Subcutaneous abdominal adipose tissue (tissue), 5 donors: ENCODE data around the gene CDH19.

Experiments
- H3K27ac ChIP-seq: one replicate; pipeline ENCODE4 v1.7.0; 2013; ENCODE audit warnings: low read depth, mild to moderate bottlenecking, inconsistent platforms, low read length, moderate library complexity
- H3K27me3 ChIP-seq, 5 donors: one replicate each; pipeline ENCODE4 v1.7.0; 2013; ENCODE audit warnings: low read length in 5 of 5, inconsistent platforms in 1 of 5; ENCODE audit not compliant: control insufficient read depth in 5 of 5, insufficient read depth in 4 of 5
- H3K36me3 ChIP-seq, 5 donors: one replicate each; pipeline ENCODE4 v1.7.0; 2013; ENCODE audit warnings: low read length in 5 of 5; ENCODE audit not compliant: control insufficient read depth in 5 of 5, insufficient read depth in 5 of 5
- H3K4me1 ChIP-seq, 5 donors: one replicate each; pipeline ENCODE4 v1.7.0; 2013; ENCODE audit warnings: low read length in 5 of 5, mild to moderate bottlenecking in 3 of 5, moderate library complexity in 1 of 5; ENCODE audit not compliant: control insufficient read depth in 5 of 5, insufficient read depth in 5 of 5
- H3K4me3 ChIP-seq, 5 donors: one replicate each; pipeline ENCODE4 v1.7.0; 2013; ENCODE audit warnings: low read length in 5 of 5, low read depth in 1 of 5
- H3K9ac ChIP-seq, 5 donors: one replicate each; pipeline ENCODE4 v1.7.0; 2013; ENCODE audit warnings: low read length in 5 of 5, mild to moderate bottlenecking in 4 of 5, moderate library complexity in 3 of 5
- H3K9me3 ChIP-seq, 5 donors: one replicate each; pipeline ENCODE4 v1.7.0; 2013; ENCODE audit warnings: low read length in 5 of 5; ENCODE audit not compliant: control insufficient read depth in 5 of 5
- donor health status: healthy.
- donor health status: healthy.
- donor health status: healthy.
- donor health status: healthy.
- donor health status: healthy.

The CDH19 gene

GRCh38 chr18:66603941-66604627, at the start of gene CDH19:
Gene CDH19 (minus strand): TSS chr18:66604090. CDS start chr18:66572204, 31,886 bp downstream.
- Histone ChIP-seq H3K4me1 (no peaks in the 10 kb centered on the region), H3K36me3 (no peaks in the 10 kb centered on the region), H3K4me3 (no peak within 1 kb of the TSS), H3K27me3 (no peaks in the 10 kb centered on the region), H3K9ac (no peak within 1 kb of the TSS), H3K27ac (no peak within 1 kb of the TSS), H3K9me3 (no peaks in the 10 kb centered on the region)

DNA sequence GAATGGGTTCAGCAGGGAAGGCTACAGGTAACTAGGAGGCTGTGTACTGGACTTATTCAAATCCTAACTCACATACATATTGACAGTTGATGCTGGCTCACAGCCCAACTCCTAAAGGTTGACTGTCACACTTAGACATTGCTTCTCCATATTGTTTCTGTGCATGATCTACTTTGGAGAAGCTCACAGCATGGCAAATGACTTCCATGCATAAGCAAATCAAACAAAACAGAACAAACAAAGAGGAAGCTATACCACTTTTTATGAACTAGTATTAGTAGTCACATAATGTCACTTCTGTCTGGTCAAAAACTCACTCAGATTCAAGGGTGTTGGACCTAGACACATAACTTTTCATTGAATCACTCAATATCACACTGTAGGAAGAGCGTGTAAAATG, 43.8 kb upstream of the CDH19 start:
- Histone ChIP-seq H3K4me3 (no peak overlapping the region), H3K9ac (no peak overlapping the region), H3K4me1 (no peaks in the 10 kb centered on the region), H3K36me3 (no peaks in the 10 kb centered on the region), H3K27me3 (no peaks in the 10 kb centered on the region), H3K9me3 (no peaks in the 10 kb centered on the region), H3K27ac (no peak overlapping the region)

DNA sequence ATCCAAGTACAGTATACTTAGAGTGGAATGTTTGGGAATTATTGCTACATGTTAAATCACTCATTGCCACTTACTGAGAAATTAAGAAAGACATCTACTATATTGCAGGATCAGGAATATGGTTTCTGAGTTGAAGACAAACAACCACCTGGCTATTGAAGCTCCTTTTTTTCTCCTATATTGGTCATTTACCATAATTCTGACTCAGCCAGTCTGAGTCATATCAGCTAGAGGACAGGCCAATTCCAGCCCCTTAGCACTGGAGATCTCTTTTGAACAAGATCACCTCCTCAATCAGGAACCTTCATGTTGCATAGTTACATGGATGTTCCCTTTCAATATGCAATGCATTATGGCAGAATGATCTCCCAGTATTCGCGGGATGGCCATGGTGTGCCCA, 42.7 kb upstream of the CDH19 start:
- no peak overlapping the region for H3K27ac ChIP-seq
- no peaks in the 10 kb centered on the region for H3K9me3 ChIP-seq
- no peak overlapping the region for H3K4me3 ChIP-seq
- H3K27me3 ChIP-seq, result no peaks in the 10 kb centered on the region
- H3K9ac ChIP-seq, result no peak overlapping the region
- H3K4me1 ChIP-seq, result no peaks in the 10 kb centered on the region
- no peaks in the 10 kb centered on the region for H3K36me3 ChIP-seq

GRCh38 chr18:66645983-66646382, 42.1 kb upstream of the CDH19 start:
- no peaks in the 10 kb centered on the region for H3K27me3 ChIP-seq
- H3K9ac ChIP-seq, result no peak overlapping the region
- no peak overlapping the region for H3K4me3 ChIP-seq
- no peaks in the 10 kb centered on the region for H3K9me3 ChIP-seq
- H3K4me1 ChIP-seq, result peaks cover 0 to under 1% (median 0%) of the 10 kb centered on the region in 5 donors
- no peak overlapping the region for H3K27ac ChIP-seq
- H3K36me3 ChIP-seq, result no peaks in the 10 kb centered on the region

- peaks cover 0 to 7% (median 0%) of the 10 kb centered on the region in 5 donors for H3K4me1 ChIP-seq
- no peaks in the 10 kb centered on the region for H3K9me3 ChIP-seq
- H3K27ac ChIP-seq, result no peak overlapping the region
- H3K36me3 ChIP-seq, result no peaks in the 10 kb centered on the region
- no peaks in the 10 kb centered on the region for H3K27me3 ChIP-seq
- no peak overlapping the region for H3K9ac ChIP-seq
- H3K4me3 ChIP-seq, result no peak overlapping the region
Measured at GRCh38 chr18:66641056-66641455, 37.2 kb upstream of the CDH19 start.

- H3K27ac ChIP-seq, result no peak overlapping the region
- no peak overlapping the region for H3K4me3 ChIP-seq
- no peak overlapping the region for H3K9ac ChIP-seq
- no peaks in the 10 kb centered on the region for H3K36me3 ChIP-seq
- no peaks in the 10 kb centered on the region for H3K27me3 ChIP-seq
- H3K4me1 ChIP-seq, result peaks cover 0 to 7% (median 0%) of the 10 kb centered on the region in 5 donors
- H3K9me3 ChIP-seq, result no peaks in the 10 kb centered on the region
Measured at GRCh38 chr18:66640431-66640830, 36.5 kb upstream of the CDH19 start.

GRCh38 chr18:66638856-66639629, 35.2 kb upstream of the CDH19 start:
- Histone ChIP-seq H3K9me3 (no peaks in the 10 kb centered on the region), H3K27ac (no peak overlapping the region), H3K4me1 (peaks cover 0 to 7% (median 0%) of the 10 kb centered on the region in 5 donors), H3K27me3 (no peaks in the 10 kb centered on the region), H3K36me3 (no peaks in the 10 kb centered on the region), H3K9ac (no peak overlapping the region), H3K4me3 (no peak overlapping the region)

GRCh38 chr18:66635342-66635741, 31.5 kb upstream of the CDH19 start:
- Histone ChIP-seq H3K9me3 (no peaks in the 10 kb centered on the region), H3K4me3 (no peak overlapping the region), H3K9ac (no peak overlapping the region), H3K4me1 (peaks cover 0 to 6% (median 0%) of the 10 kb centered on the region in 5 donors), H3K27me3 (no peaks in the 10 kb centered on the region), H3K36me3 (no peaks in the 10 kb centered on the region), H3K27ac (no peak overlapping the region)

GRCh38 chr18:66632756-66633155, 28.9 kb upstream of the CDH19 start:
- Histone ChIP-seq H3K4me1 (peaks cover 0 to 6% (median 0%) of the 10 kb centered on the region in 5 donors), H3K27me3 (no peaks in the 10 kb centered on the region), H3K27ac (no peak overlapping the region), H3K4me3 (no peak overlapping the region), H3K36me3 (no peaks in the 10 kb centered on the region), H3K9ac (no peak overlapping the region), H3K9me3 (no peaks in the 10 kb centered on the region)

GRCh38 chr18:66630831-66631230, 26.9 kb upstream of the CDH19 start:
- H3K9ac ChIP-seq, result no peak overlapping the region
- peaks cover 0 to 6% (median 0%) of the 10 kb centered on the region in 5 donors for H3K4me1 ChIP-seq
- H3K9me3 ChIP-seq, result no peaks in the 10 kb centered on the region
- no peak overlapping the region for H3K4me3 ChIP-seq
- H3K27ac ChIP-seq, result no peak overlapping the region
- H3K27me3 ChIP-seq, result no peaks in the 10 kb centered on the region
- no peaks in the 10 kb centered on the region for H3K36me3 ChIP-seq
